HG03432 (cell line): ENCODE data around the gene PI16.

Source experiments
- ATAC-seq: cut with Tn5 transposase; IDR thresholded peaks from one replicate; pipeline ENCODE4 v1.9.1; 2021; ENCODE audit warnings: mild to moderate bottlenecking, moderate library complexity; ENCODE audit not compliant: unreplicated experiment

PI16 gene

DNA sequence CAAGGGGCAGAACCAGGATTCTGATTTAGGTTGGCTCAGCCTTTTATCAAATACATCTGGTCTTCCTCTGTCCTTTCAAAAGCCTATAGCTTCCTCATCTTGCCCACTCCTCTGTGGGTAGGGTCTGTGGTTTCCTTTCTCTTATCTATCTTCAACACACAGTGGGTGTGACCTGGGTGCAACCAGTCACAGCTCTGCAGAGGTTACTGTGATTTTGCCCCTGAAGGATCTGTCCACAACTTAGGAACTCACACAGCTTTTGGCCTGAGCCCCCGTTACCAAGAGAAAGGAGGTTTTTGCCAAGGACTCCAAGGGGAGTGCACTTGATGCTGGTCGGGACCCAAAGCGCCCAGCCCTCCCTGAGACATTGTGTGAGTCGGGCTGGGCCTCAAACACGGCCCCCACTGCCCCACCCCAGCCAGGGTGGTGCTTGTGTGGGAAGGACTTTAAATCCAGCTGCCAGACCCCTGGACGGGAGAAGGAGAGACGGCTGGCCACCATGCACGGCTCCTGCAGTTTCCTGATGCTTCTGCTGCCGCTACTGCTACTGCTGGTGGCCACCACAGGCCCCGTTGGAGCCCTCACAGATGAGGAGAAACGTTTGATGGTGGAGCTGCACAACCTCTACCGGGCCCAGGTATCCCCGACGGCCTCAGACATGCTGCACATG is at the start of gene PI16:
PI16 (plus strand) TSS at position 477 of the 670 bp plus-strand sequence; CDS start at position 500, 23 bp downstream.
- ATAC-seq = no peak

- no peak for ATAC-seq
These were observed 49.6 kb upstream of the PI16 start for GRCh38 chr6:36904851-36905393.

GRCh38 chr6:36906539-36907325 is 47.8 kb upstream of the PI16 start:
- no peak for ATAC-seq

- ATAC-seq = no peak
These were observed 46.8 kb upstream of the PI16 start for GRCh38 chr6:36907781-36908180.

- no peak for ATAC-seq
These were observed 45.8 kb upstream of the PI16 start for GRCh38 chr6:36908747-36909146.

- ATAC-seq = peak; percentile 29
These were observed 42.5 kb upstream of the PI16 start for GRCh38 chr6:36912030-36912454.

DNA sequence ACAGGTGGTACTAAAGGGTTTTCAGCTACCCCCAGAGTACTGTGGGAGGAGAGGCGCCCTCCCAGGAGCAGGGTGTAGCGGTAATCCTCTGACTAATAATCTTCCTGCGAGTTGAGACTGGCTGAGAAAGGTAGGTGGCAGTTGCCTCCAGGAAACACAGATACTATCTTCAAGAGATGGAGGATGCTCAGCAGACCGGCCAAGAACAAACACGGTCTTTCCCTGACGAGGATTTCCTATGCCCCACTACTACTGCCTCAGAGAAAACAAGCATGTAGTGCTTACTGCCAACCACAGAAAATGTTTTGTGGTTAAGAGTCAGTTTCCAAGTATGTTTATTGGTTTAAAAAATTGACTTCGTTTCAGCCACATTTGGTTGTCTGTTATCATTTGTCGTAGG is 42.0 kb upstream of the PI16 start:
- ATAC-seq = peak; percentile 90

- no peak for ATAC-seq
These were observed 41.5 kb upstream of the PI16 start for GRCh38 chr6:36913082-36913481.

- ATAC-seq = no peak
These were observed 40.2 kb upstream of the PI16 start for GRCh38 chr6:36914227-36914794.

DNA sequence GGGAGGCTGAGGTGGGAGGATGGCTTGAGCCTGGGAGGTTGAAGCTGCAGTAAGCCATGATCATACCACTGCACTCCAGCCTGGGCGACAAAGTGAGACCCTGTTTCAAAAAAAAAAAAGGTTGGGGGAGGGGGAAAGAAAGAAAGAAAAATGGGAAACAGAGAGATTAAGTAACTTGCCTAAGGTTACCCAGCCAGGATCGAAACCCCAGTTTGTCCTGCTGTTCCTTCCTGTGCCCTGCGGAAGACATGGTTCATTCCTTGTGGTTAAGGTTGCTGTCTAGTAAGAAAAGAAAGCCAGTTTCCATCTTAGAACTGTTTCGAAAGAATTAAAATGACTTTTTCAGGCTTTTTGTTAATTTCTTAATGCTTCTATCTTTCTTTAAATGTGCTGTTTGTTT is 38.9 kb upstream of the PI16 start:
- ATAC-seq = no peak

DNA sequence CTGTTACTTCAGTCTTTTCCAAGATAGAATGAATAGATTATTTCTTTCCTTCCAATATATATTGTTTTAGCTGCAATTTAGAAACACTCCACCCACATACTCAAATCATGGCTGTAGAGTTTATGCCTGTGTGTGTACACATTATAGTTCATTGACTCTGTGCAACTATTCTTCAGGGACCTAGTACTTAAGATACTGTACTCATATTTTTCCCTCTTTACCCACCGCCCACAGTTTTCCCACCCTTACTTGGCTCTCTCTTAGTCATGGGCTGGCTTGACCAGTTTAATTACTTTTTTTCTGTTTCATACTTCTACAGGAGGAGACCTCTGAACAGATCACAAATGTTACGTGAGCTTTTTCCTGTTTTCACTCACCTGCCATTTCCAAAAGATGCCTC is 38.4 kb upstream of the PI16 start:
- ATAC-seq = no peak

DNA sequence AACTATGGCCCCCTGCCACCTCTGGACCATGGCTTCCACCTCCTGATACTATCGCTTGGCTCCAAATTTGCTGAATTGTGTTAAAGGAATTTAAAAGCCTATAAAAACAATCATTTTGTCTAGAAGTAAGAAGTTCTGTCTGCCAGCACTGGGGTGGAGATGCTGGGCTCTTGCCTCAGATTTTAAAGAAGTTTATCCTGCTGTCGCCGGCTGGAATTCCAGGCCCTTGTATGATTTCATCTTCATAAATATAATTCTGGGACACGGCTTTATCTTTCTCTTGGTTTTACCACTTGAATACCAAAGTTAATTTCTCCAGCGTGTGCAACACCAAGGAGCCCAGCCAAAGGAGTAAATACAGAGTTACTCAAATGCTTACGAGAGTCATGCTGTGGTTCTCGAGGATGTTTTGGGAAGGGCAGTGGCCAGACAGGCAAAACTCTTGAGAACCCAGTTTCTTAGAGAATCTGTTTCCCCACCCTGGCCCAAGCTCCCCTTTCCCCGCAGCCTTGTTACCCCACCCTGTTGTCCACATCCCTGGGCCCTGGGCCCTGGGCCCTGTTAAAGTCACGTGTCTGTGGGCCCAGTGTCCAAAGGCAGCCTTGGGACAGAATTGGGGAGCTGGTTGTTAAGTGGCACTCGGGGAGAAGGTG is 36.9 kb upstream of the PI16 start:
- no peak for ATAC-seq

DNA sequence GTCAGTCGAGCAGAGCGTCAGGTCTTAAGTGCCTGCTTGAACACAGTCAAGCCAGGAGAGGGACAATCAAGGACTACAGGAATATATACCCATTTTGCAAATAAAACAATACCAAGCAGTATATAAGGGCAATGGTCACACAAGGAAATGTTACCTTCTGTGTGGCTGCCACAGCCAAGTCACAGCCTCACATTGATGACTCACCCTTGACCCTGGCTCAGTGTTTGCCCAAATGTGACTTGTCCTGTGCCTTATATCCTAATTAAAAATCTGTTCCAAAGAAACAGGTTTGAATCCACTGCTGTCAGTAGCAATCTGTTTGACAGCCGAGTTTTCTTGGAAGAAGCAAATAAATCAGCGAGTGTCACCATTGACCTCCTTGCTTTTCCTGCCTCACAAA is 34.5 kb upstream of the PI16 start:
- ATAC-seq = no peak

DNA sequence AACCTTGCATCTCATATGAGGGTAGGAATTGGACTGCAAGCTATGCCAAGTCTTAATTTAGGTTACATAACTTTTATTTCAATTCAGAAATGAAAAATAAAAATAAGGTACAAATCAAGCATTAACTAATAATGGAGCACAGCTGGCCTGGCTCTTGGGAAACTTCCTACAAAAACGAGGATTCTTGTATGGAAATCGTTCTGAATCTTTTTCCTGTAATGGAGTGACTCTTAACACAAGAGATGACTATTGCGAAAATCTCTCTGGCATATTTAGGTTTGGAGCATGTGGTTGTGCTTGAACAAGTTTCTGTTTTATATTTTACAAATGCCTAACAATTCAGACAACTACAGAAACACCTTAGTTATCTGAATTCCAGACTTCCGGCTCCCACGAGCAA is 34.0 kb upstream of the PI16 start:
- ATAC-seq = no peak

- ATAC-seq = no peak
These were observed 30.4 kb upstream of the PI16 start for GRCh38 chr6:36924131-36924530.

GRCh38 chr6:36924778-36925374 is 29.7 kb upstream of the PI16 start:
- no peak for ATAC-seq

- no peak for ATAC-seq
These were observed 28.7 kb upstream of the PI16 start for GRCh38 chr6:36925809-36926208.

- no peak for ATAC-seq
These were observed 27.6 kb upstream of the PI16 start for GRCh38 chr6:36926708-36927513.

- ATAC-seq = no peak
These were observed 26.6 kb upstream of the PI16 start for GRCh38 chr6:36927691-36928546.
